ENCODE data around the gene CEP131.

The CEP131 gene

DNA sequence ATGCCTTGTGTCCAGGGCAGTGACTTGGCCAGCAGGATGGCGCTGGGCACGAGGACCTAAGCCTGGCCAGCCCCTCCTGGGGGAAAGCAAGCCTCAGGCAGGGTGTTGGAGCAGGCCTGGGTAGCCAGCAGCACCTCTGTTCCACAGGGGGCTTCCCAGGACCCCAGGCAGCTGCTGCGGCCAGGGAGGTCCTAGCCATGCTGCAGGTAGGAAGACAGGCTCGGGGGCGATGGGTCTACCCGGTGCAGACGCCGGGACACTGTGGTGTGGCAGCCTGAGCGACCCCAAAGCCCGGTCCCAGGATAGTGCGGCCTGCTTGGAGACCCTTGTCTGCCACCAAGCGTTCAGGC, 34.3 kb downstream of the CEP131 start:
- TF ChIP-seq, protein P1, sequence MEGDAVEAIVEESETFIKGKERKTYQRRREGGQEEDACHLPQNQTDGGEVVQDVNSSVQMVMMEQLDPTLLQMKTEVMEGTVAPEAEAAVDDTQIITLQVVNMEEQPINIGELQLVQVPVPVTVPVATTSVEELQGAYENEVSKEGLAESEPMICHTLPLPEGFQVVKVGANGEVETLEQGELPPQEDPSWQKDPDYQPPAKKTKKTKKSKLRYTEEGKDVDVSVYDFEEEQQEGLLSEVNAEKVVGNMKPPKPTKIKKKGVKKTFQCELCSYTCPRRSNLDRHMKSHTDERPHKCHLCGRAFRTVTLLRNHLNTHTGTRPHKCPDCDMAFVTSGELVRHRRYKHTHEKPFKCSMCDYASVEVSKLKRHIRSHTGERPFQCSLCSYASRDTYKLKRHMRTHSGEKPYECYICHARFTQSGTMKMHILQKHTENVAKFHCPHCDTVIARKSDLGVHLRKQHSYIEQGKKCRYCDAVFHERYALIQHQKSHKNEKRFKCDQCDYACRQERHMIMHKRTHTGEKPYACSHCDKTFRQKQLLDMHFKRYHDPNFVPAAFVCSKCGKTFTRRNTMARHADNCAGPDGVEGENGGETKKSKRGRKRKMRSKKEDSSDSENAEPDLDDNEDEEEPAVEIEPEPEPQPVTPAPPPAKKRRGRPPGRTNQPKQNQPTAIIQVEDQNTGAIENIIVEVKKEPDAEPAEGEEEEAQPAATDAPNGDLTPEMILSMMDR (IDR thresholded peaks at IDR 0.05; ENCODE audit: low read length, missing control alignments) = no peak
- DNase-seq (ENCODE audit: low read depth) = no peak
- H3K4me3 ChIP-seq (replicated peaks; ENCODE audit: low read depth, low read length) = no peak overlapping the region

DNA sequence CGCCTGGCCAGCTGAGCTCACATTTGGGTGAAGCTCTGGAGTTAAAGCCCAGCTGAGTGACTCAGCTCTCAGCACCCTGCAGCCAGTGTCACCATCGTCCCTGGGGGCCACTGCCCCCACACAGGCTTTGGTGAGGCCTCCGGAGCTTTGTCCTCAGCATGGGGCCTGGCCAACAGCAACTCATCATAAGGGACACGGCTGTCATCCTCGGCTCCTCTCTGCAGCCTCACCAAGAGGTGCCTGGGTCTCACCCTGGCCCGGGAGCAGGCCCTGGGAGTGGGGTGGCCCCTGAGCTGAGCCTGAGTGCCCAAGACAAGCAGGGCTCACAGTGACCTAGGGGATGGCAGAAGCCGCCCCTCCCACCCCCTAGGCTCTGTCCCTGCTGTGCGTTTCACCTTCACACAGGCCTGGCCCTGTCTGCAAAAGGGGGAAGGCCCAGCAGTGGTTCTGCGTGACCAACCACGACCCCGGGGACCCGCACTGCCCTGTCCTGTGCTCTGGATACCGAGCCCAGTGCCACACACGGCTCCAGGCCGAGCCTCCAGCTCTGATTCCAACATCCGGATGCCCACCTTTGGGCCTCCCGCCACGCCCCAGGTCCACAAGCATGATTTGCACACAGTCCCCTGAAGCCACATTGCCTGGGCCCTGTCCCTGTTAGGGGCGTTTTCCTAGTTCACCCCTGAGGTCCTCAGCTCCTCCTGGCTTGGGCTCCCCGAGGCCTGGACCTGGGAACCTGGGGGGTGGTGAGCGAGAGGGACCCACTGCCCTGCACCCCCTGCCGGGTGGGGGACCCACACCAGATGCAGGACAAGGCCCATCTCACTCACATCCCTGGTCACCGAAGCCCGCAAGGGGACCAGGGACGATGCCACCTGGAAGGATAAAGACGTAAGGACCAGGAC, 34.9 kb downstream of the CEP131 start:
- TF ChIP-seq, protein P1 (IDR thresholded peaks at IDR 0.05; ENCODE audit: low read length, missing control alignments) = no peak
- no peak overlapping the region for H3K4me3 ChIP-seq (replicated peaks; ENCODE audit: low read depth, low read length)
- no peak for DNase-seq (ENCODE audit: low read depth)

DNA sequence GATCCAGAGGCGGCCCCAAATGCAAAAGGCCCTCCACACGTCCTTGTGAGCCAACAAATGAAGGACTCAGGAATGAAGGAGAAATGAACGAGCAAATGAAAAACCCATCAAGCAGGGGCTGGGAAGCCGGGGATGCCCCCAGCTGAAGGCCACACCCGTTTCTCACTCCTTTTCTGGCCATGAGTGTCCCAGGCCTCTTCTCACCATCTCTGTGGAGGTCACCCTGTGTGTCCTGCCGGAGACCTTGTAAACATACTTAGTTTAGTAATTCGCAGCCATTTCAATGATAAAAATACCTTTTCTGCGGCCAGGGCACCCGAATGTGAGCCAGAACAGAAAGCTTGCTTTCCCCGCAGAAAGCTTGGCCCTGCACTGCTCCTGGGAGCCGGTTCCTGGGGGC, 35.6 kb downstream of the CEP131 start:
- TF ChIP-seq, protein P1 (IDR thresholded peaks at IDR 0.05; ENCODE audit: low read length, missing control alignments) = no peak
- H3K4me3 ChIP-seq (replicated peaks; ENCODE audit: low read depth, low read length) = no peak overlapping the region

DNA sequence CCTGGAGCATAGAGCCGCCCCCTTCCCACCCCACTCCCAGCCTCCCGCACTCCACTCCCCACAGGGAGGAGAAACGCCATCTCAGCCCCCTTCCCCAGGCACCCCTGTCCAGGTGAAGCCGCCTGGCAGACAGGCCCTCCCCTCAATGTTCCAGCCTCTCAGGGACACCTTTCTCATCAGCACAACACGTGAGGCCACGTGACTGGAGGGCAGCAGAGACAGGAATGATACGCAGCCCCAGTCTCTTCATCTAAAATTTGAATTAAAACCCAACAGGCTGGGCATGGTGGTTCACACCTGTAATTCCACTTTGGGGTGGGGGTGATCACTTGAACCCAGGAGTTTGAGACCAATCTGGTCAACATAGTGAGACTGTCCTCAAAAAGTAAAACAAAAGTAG, 36.6 kb downstream of the CEP131 start:
- DNase-seq (ENCODE audit: low read depth) = no peak
- no peak overlapping the region for H3K4me3 ChIP-seq (replicated peaks; ENCODE audit: low read depth, low read length)
- TF ChIP-seq, protein P1 (IDR thresholded peaks at IDR 0.05; ENCODE audit: low read length, missing control alignments) = no peak

More for the DNA sequence above, 35.6 kb downstream of the CEP131 start:
- DNase-seq (ENCODE audit: low read depth) = no peak

- DNase-seq (ENCODE audit: low read depth) = no peak
- TF ChIP-seq, protein P1 (IDR thresholded peaks at IDR 0.05; ENCODE audit: low read length, missing control alignments) = no peak
- H3K4me3 ChIP-seq (replicated peaks; ENCODE audit: low read depth, low read length) = no peak overlapping the region
These were observed 38.2 kb downstream of the CEP131 start for GRCh38 chr17:81184555-81184954.

GRCh38 chr17:81183807-81184206, 39.0 kb downstream of the CEP131 start:
- TF ChIP-seq, protein P1 (IDR thresholded peaks at IDR 0.05; ENCODE audit: low read length, missing control alignments) = no peak
- H3K4me3 ChIP-seq (replicated peaks; ENCODE audit: low read depth, low read length) = no peak overlapping the region
- DNase-seq (ENCODE audit: low read depth) = no peak

GRCh38 chr17:81183316-81183715, 39.4 kb downstream of the CEP131 start:
- TF ChIP-seq, protein P1 (IDR thresholded peaks at IDR 0.05; ENCODE audit: low read length, missing control alignments) = no peak
- no peak for DNase-seq (ENCODE audit: low read depth)
- H3K4me3 ChIP-seq (replicated peaks; ENCODE audit: low read depth, low read length) = no peak overlapping the region

All from fibroblast of pulmonary artery (primary cell).